GM11168 (cell line): ENCODE results near the gene CBLC.

Source experiments
- in situ Hi-C: fragments of 300-500 bp; cut with MboI; formaldehyde crosslinking; loops from one replicate; pipeline ENCODE4 v1.12.0; 2022; ENCODE audit warnings: low sequenced_read_pairs; ENCODE audit not compliant: unreplicated experiment

The CBLC gene

GRCh38 chr19:44777715-44778347 lies at the start of gene CBLC:
Gene CBLC, plus strand, starts transcription at chr19:44777890. Its CDS starts 42 bp downstream, at chr19:44777932.
- in situ Hi-C loops, result no loop called here

- in situ Hi-C loops, result no loop called here
Observed at GRCh38 chr19:44728178-44728577, 49.5 kb upstream of the CBLC start.

- in situ Hi-C loops, result no loop called here
Observed at GRCh38 chr19:44729516-44730033, 48.1 kb upstream of the CBLC start.

GRCh38 chr19:44731081-44731480 lies 46.6 kb upstream of the CBLC start:
- in situ Hi-C loops, result no loop called here

- in situ Hi-C loops, result no loop called here
Observed at GRCh38 chr19:44731622-44732021, 46.1 kb upstream of the CBLC start.

- in situ Hi-C loops, result no loop called here
Observed at GRCh38 chr19:44732235-44733014, 45.3 kb upstream of the CBLC start.

GRCh38 chr19:44734357-44734756 lies 43.3 kb upstream of the CBLC start:
- in situ Hi-C loops, result no loop called here

GRCh38 chr19:44735011-44735410 lies 42.7 kb upstream of the CBLC start:
- in situ Hi-C loops, result no loop called here

GRCh38 chr19:44737238-44738071 lies 40.2 kb upstream of the CBLC start:
- in situ Hi-C loops, result no loop called here

- in situ Hi-C loops, result no loop called here
Observed at GRCh38 chr19:44738136-44738535, 39.6 kb upstream of the CBLC start.

- in situ Hi-C loops, result no loop called here
Observed at GRCh38 chr19:44738603-44739558, 38.8 kb upstream of the CBLC start.

- in situ Hi-C loops, result no loop called here
Observed at GRCh38 chr19:44740351-44740824, 37.3 kb upstream of the CBLC start.

- in situ Hi-C loops, result no loop called here
Observed at GRCh38 chr19:44741258-44741731, 36.4 kb upstream of the CBLC start.

- in situ Hi-C loops, result no loop called here
Observed at GRCh38 chr19:44741841-44742329, 35.8 kb upstream of the CBLC start.

GRCh38 chr19:44742330-44743061 lies 35.2 kb upstream of the CBLC start:
- in situ Hi-C loops, result no loop called here

GRCh38 chr19:44744871-44745332 lies 32.8 kb upstream of the CBLC start:
- in situ Hi-C loops, result no loop called here

GRCh38 chr19:44745341-44745831 lies 32.3 kb upstream of the CBLC start:
- in situ Hi-C loops, result no loop called here

GRCh38 chr19:44745887-44746600 lies 31.6 kb upstream of the CBLC start:
- in situ Hi-C loops, result no loop called here
